SK-N-SH (cell line): Measurements from ENCODE around the gene PLK3.

Experiments used
- ELF1 ChIP-seq: IDR thresholded peaks from 2 replicates; pipeline ENCODE4 v1.4.0; 2012
- RFX5 ChIP-seq: IDR thresholded peaks from 2 replicates; pipeline ENCODE4 v1.6.1; 2012; ENCODE audit warnings: mild to moderate bottlenecking, improper control_type of control experiment, low read length
- TAF1 ChIP-seq: IDR thresholded peaks from 2 replicates; pipeline ENCODE4 v1.6.1; 2012; ENCODE audit warnings: low read depth, mild to moderate bottlenecking, low read length, moderate library complexity, borderline replicate concordance
- TEAD4 ChIP-seq: IDR thresholded peaks from 2 replicates; pipeline ENCODE4 v1.4.0; 2012; ENCODE audit warnings: mild to moderate bottlenecking, borderline replicate concordance; ENCODE audit not compliant: insufficient read depth
- TF ChIP-seq, protein P1 (sequence below): fragments of 200-600 bp; sonication (generic); IDR thresholded peaks from 2 replicates; pipeline ENCODE4 v1.6.1; 2017; ENCODE audit warnings: antibody characterized with exemption, mild to moderate bottlenecking, moderate library complexity
- TF ChIP-seq, protein P2 (sequence below): IDR thresholded peaks from 2 replicates; pipeline ENCODE4 v1.4.0; 2012; ENCODE audit warnings: low read depth
- TF ChIP-seq, protein P3 (sequence below): IDR thresholded peaks from 2 replicates; pipeline ENCODE4 v1.4.0; 2012; ENCODE audit warnings: low read depth, borderline replicate concordance
- TF ChIP-seq, protein P4 (sequence below): fragments of 150-350 bp; IDR thresholded peaks from 2 replicates; pipeline ENCODE4 v1.6.1; 2016; ENCODE audit warnings: mild to moderate bottlenecking, low read depth, low read length

DNA sequence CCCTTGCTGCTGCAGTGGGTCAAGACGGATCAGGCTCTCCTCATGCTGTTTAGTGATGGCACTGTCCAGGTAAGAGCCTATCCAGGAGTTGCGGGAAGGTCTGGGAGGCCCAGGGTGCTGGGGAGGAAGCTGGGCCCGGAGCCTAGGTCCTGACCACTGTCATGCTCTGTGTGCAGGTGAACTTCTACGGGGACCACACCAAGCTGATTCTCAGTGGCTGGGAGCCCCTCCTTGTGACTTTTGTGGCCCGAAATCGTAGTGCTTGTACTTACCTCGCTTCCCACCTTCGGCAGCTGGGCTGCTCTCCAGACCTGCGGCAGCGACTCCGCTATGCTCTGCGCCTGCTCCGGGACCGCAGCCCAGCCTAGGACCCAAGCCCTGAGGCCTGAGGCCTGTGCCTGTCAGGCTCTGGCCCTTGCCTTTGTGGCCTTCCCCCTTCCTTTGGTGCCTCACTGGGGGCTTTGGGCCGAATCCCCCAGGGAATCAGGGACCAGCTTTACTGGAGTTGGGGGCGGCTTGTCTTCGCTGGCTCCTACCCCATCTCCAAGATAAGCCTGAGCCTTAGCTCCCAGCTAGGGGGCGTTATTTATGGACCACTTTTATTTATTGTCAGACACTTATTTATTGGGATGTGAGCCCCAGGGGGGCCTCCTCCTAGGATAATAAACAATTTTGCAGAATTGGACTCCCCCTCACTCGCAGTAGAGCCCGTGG, 5.3 kb downstream of the PLK3 start:
- TF ChIP-seq, protein P1, sequence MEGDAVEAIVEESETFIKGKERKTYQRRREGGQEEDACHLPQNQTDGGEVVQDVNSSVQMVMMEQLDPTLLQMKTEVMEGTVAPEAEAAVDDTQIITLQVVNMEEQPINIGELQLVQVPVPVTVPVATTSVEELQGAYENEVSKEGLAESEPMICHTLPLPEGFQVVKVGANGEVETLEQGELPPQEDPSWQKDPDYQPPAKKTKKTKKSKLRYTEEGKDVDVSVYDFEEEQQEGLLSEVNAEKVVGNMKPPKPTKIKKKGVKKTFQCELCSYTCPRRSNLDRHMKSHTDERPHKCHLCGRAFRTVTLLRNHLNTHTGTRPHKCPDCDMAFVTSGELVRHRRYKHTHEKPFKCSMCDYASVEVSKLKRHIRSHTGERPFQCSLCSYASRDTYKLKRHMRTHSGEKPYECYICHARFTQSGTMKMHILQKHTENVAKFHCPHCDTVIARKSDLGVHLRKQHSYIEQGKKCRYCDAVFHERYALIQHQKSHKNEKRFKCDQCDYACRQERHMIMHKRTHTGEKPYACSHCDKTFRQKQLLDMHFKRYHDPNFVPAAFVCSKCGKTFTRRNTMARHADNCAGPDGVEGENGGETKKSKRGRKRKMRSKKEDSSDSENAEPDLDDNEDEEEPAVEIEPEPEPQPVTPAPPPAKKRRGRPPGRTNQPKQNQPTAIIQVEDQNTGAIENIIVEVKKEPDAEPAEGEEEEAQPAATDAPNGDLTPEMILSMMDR = peak; percentile 29
- TF ChIP-seq, protein P2, sequence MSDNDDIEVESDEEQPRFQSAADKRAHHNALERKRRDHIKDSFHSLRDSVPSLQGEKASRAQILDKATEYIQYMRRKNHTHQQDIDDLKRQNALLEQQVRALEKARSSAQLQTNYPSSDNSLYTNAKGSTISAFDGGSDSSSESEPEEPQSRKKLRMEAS = no peak
- no peak for TF ChIP-seq RFX5
- no peak for TF ChIP-seq TAF1
- TF ChIP-seq, protein P3, sequence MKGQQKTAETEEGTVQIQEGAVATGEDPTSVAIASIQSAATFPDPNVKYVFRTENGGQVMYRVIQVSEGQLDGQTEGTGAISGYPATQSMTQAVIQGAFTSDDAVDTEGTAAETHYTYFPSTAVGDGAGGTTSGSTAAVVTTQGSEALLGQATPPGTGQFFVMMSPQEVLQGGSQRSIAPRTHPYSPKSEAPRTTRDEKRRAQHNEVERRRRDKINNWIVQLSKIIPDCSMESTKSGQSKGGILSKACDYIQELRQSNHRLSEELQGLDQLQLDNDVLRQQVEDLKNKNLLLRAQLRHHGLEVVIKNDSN = no peak
- no peak for TF ChIP-seq ELF1
- TF ChIP-seq, protein P4, sequence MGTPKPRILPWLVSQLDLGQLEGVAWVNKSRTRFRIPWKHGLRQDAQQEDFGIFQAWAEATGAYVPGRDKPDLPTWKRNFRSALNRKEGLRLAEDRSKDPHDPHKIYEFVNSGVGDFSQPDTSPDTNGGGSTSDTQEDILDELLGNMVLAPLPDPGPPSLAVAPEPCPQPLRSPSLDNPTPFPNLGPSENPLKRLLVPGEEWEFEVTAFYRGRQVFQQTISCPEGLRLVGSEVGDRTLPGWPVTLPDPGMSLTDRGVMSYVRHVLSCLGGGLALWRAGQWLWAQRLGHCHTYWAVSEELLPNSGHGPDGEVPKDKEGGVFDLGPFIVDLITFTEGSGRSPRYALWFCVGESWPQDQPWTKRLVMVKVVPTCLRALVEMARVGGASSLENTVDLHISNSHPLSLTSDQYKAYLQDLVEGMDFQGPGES = no peak
- no peak for TF ChIP-seq TEAD4
